HepG2 (cell line): ENCODE measurements around the gene ST6GALNAC4. TPM values are rescaled to one million over a fixed set of nuclear protein-coding genes. Genes with fewer than 3 reads are reported as not detected.
A peak's percentile ranks its signal among the peaks of the same experiment; 100 is the strongest.

ENCODE experiments used
- BORCS8-MEF2B ChIP-seq: sonication (generic); formaldehyde crosslinking; IDR thresholded peaks from 2 replicates; pipeline ENCODE4 v1.8.0; 2022; ENCODE audit warnings: mild to moderate bottlenecking, missing genetic modification reagents
- CAMTA2 ChIP-seq: sonication (generic); formaldehyde crosslinking; IDR thresholded peaks from 2 replicates; pipeline ENCODE4 v1.4.0; 2020; ENCODE audit warnings: mild to moderate bottlenecking, missing genetic modification reagents, borderline replicate concordance
- ETV5 ChIP-seq: IDR thresholded peaks from 2 replicates; pipeline ENCODE4 v1.6.1; 2018; ENCODE audit warnings: missing biosample characterization, missing genetic modification reagents, inconsistent platforms, borderline replicate concordance
- FIP1L1 ChIP-seq: fragments of 200-400 bp; formaldehyde crosslinking; IDR thresholded peaks from 2 replicates; pipeline ENCODE4 v1.6.1; 2018; ENCODE audit warnings: low read depth, mild to moderate bottlenecking, low read length, moderate library complexity, borderline replicate concordance; ENCODE audit not compliant: insufficient read depth
- HDAC2 ChIP-seq: sonication (generic); formaldehyde crosslinking; IDR thresholded peaks from 2 replicates; pipeline ENCODE4 v1.4.0; 2020; ENCODE audit warnings: missing genetic modification reagents
- HOXA5 ChIP-seq: sonication (generic); formaldehyde crosslinking; IDR thresholded peaks from 2 replicates; pipeline ENCODE4 v1.4.0; 2020; ENCODE audit warnings: missing genetic modification reagents
- ISL2 ChIP-seq: sonication (generic); formaldehyde crosslinking; IDR thresholded peaks from 2 replicates; pipeline ENCODE4 v1.5.0; 2020; ENCODE audit warnings: missing genetic modification reagents
- LCORL ChIP-seq, 2 experiments: fragments of 450-650 bp in 1 of 2; sonication (generic) in 1 of 2; formaldehyde crosslinking in 1 of 2; IDR thresholded peaks; 2 replicates each; pipeline versions ENCODE4 v1.5.0 to v1.6.1; 2017 to 2020; ENCODE audit warnings: antibody characterized with exemption in 1 of 2, missing genetic modification reagents in 1 of 2
- MAFG ChIP-seq: sonication (generic); formaldehyde crosslinking; IDR thresholded peaks from 2 replicates; pipeline ENCODE4 v1.5.1; 2020; ENCODE audit warnings: mild to moderate bottlenecking, missing genetic modification reagents
- MXI1 ChIP-seq: IDR thresholded peaks from 3 replicates; pipeline ENCODE4 v1.6.1; 2012; ENCODE audit warnings: low read depth, low read length, inconsistent platforms, borderline replicate concordance
- NFKB2 ChIP-seq: sonication (generic); formaldehyde crosslinking; IDR thresholded peaks from 2 replicates; pipeline ENCODE4 v1.4.0; 2020; ENCODE audit warnings: missing genetic modification reagents, borderline replicate concordance
- NR2F6 ChIP-seq, 2 experiments: IDR thresholded peaks; 2 replicates each; pipeline ENCODE4 v1.6.1; 2016; ENCODE audit warnings: antibody characterized with exemption in 1 of 2, mild to moderate bottlenecking in 1 of 2
- SOX13 ChIP-seq, 3 experiments: fragments of 450-650 bp in 1 of 3; sonication (generic) in 1 of 3; formaldehyde crosslinking in 1 of 3; IDR thresholded peaks in 2 of 3; conservative IDR thresholded peaks in 1 of 3; 2 replicates each; pipeline versions ENCODE4 v1.5.0 to v1.6.1; 2016 to 2020; ENCODE audit warnings: antibody characterized with exemption in 1 of 3, mild to moderate bottlenecking in 1 of 3, missing compliant biosample characterization in 1 of 3, missing genetic modification reagents in 1 of 3, moderate library complexity in 1 of 3
- SP5 ChIP-seq: IDR thresholded peaks from 2 replicates; pipeline ENCODE4 v1.6.1; 2016; ENCODE audit warnings: low read depth, borderline replicate concordance
- TBX3 ChIP-seq: fragments of 450-650 bp; IDR thresholded peaks from 2 replicates; pipeline ENCODE4 v1.6.1; 2017; ENCODE audit warnings: antibody characterized with exemption, mild to moderate bottlenecking, inconsistent platforms, borderline replicate concordance
- TEAD3 ChIP-seq: optimal IDR thresholded peaks from 2 replicates; pipeline ENCODE3; 2016; ENCODE audit warnings: borderline replicate concordance
- ZEB1 ChIP-seq: IDR thresholded peaks from 2 replicates; pipeline ENCODE4 v1.6.1; 2012; ENCODE audit warnings: mild to moderate bottlenecking, low read depth, inconsistent platforms; ENCODE audit not compliant: insufficient replicate concordance
- ZNF205 ChIP-seq: IDR thresholded peaks from 2 replicates; pipeline ENCODE4 v1.6.1; 2018; ENCODE audit warnings: missing biosample characterization, missing genetic modification reagents
- ZNF331 ChIP-seq: sonication (generic); formaldehyde crosslinking; IDR thresholded peaks from 2 replicates; pipeline ENCODE4 v1.4.0; 2020; ENCODE audit warnings: missing genetic modification reagents
- polyA plus RNA-seq, 8 experiments: library from polyadenylated mRNA; depleted of rRNA in 3 of 8; stranded (reverse) in 7 of 8; unstranded in 1 of 8; fragments of >200 nt; fragmentation: Illumina TruSeq in 4 of 8; extraction: Trizol in 4 of 8; gene quantifications; 2 replicates each; pipeline versions ENCODE4 v1.2.1 to v1.2.3, GENCODE V29; 2011 to 2016; ENCODE audit warnings: low read depth in 4 of 8, missing spikeins in 1 of 8, mixed read lengths in 1 of 8; ENCODE audit not compliant: insufficient read depth in 1 of 8
- total RNA-seq, 5 experiments: library from RNA; depleted of rRNA; stranded (reverse); fragments of >200 nt; fragmentation: Illumina TruSeq; extraction: Trizol; gene quantifications; 2 replicates each; pipeline ENCODE4 v1.2.3, GENCODE V29; 2016; ENCODE audit warnings: low read depth in 1 of 5
- TF ChIP-seq, protein P1 (sequence below): IDR thresholded peaks from 2 replicates; pipeline ENCODE4 v1.6.1; 2016; ENCODE audit warnings: missing genetic modification reagents, missing compliant biosample characterization
- TF ChIP-seq, protein P2 (sequence below): sonication (generic); formaldehyde crosslinking; IDR thresholded peaks from 2 replicates; pipeline ENCODE4 v1.8.1; 2023; ENCODE audit warnings: missing genetic modification reagents, mild to moderate bottlenecking, borderline replicate concordance
- TF ChIP-seq, protein P3 (sequence below): sonication (generic); formaldehyde crosslinking; IDR thresholded peaks from 2 replicates; pipeline ENCODE4 v1.4.0; 2020; ENCODE audit warnings: missing genetic modification reagents
- TF ChIP-seq, protein P4 (sequence below): fragments of 450-650 bp; IDR thresholded peaks from 2 replicates; pipeline ENCODE4 v1.6.1; 2016

ST6GALNAC4 gene
- total and polyA plus RNA-seq, 2 of the 13 experiments (the other 11 are each of a cell fraction or from before 2014, with no cell fraction given), result 18.8 to 27.7 TPM

DNA sequence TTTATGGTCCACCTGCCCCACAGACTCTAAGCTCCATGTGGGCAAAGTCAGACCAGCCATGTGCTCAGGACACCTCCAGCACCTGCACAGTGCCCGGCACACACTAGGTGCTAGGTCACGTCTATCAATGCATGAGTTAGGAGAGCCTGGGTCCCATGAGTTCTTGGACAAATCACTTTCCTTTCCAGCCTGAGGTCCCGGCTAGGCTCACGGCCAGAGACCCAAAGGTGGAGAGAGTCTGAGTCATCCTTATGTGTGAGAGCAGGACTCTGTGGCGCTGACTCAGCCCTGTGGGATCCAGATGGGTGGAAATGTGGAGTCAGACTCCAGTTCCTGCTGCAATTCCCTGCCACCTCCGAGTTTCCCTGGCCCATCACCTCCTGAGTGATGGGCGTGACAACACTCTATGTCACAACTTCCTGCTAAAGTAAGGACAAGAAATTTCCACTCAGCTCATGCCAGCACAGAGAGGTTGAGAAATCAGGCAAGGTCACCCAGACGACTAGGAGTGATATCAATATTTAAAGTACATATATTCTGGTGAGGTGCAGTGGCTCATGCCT is 2.5 kb upstream of the ST6GALNAC4 start (continued):
- 0 out of 2 replicates have a peak, but pooled peaks have one; percentile 25 for TF ChIP-seq NFKB2 (CRISPR knock-in tag)
- TF ChIP-seq ISL2, result peak; percentile 41; the same call in 1 of the 2 replicates
- TF ChIP-seq, protein P1, sequence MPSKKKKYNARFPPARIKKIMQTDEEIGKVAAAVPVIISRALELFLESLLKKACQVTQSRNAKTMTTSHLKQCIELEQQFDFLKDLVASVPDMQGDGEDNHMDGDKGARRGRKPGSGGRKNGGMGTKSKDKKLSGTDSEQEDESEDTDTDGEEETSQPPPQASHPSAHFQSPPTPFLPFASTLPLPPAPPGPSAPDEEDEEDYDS, result peak; percentile 31; the same call in 1 of the 2 replicates
- peak; percentile 55 for TF ChIP-seq HDAC2 (CRISPR knock-in tag)
- peak; percentile 85 for TF ChIP-seq MAFG
- TF ChIP-seq ZNF331 (CRISPR knock-in tag), result peak; percentile 24; the same call in 1 of the 2 replicates
- peak; percentile 48; the same call in 1 of the 2 replicates for TF ChIP-seq TBX3
- TF ChIP-seq NR2F6 (IDR thresholded peaks at IDR 0.05), result no peak
- TF ChIP-seq NR2F6 (CRISPR knock-in tag; IDR thresholded peaks at IDR 0.05), result peak; percentile 48; the same call in 1 of the 2 replicates
- peak; percentile 34; the same call in 1 of the 2 replicates for TF ChIP-seq HOXA5 (CRISPR knock-in tag)
- TF ChIP-seq, protein P2, sequence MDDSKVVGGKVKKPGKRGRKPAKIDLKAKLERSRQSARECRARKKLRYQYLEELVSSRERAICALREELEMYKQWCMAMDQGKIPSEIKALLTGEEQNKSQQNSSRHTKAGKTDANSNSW (CRISPR knock-in tag), result 0 out of 2 replicates have a peak, but pooled peaks have one; percentile 7
- no peak for TF ChIP-seq BORCS8-MEF2B (CRISPR knock-in tag)
- peak; percentile 48; the same call in 1 of the 2 replicates for TF ChIP-seq ZNF205 (CRISPR knock-in tag)
- TF ChIP-seq CAMTA2, result no peak
- TF ChIP-seq SP5, result peak; percentile 18; the same call in 1 of the 2 replicates
- peak; percentile 47; the same call in 1 of the 3 replicates for TF ChIP-seq MXI1
- TF ChIP-seq FIP1L1, result no peak
- TF ChIP-seq ZEB1, result no peak
- TF ChIP-seq, protein P3, sequence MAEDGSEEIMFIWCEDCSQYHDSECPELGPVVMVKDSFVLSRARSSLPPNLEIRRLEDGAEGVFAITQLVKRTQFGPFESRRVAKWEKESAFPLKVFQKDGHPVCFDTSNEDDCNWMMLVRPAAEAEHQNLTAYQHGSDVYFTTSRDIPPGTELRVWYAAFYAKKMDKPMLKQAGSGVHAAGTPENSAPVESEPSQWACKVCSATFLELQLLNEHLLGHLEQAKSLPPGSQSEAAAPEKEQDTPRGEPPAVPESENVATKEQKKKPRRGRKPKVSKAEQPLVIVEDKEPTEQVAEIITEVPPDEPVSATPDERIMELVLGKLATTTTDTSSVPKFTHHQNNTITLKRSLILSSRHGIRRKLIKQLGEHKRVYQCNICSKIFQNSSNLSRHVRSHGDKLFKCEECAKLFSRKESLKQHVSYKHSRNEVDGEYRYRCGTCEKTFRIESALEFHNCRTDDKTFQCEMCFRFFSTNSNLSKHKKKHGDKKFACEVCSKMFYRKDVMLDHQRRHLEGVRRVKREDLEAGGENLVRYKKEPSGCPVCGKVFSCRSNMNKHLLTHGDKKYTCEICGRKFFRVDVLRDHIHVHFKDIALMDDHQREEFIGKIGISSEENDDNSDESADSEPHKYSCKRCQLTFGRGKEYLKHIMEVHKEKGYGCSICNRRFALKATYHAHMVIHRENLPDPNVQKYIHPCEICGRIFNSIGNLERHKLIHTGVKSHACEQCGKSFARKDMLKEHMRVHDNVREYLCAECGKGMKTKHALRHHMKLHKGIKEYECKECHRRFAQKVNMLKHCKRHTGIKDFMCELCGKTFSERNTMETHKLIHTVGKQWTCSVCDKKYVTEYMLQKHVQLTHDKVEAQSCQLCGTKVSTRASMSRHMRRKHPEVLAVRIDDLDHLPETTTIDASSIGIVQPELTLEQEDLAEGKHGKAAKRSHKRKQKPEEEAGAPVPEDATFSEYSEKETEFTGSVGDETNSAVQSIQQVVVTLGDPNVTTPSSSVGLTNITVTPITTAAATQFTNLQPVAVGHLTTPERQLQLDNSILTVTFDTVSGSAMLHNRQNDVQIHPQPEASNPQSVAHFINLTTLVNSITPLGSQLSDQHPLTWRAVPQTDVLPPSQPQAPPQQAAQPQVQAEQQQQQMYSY (CRISPR knock-in tag), result peak; percentile 91
- no peak for TF ChIP-seq SOX13 (IDR thresholded peaks at IDR 0.05)
- TF ChIP-seq SOX13 (CRISPR knock-in tag; conservative IDR thresholded peaks at IDR 0.05 in 1 of 2, IDR thresholded peaks at IDR 0.05 in 1 of 2), result 0 out of 4 replicates have a peak, but pooled peaks of 1 of the 2 experiments have one; percentile 54
- TF ChIP-seq TEAD3, result peak; percentile 33
- TF ChIP-seq, protein P4, sequence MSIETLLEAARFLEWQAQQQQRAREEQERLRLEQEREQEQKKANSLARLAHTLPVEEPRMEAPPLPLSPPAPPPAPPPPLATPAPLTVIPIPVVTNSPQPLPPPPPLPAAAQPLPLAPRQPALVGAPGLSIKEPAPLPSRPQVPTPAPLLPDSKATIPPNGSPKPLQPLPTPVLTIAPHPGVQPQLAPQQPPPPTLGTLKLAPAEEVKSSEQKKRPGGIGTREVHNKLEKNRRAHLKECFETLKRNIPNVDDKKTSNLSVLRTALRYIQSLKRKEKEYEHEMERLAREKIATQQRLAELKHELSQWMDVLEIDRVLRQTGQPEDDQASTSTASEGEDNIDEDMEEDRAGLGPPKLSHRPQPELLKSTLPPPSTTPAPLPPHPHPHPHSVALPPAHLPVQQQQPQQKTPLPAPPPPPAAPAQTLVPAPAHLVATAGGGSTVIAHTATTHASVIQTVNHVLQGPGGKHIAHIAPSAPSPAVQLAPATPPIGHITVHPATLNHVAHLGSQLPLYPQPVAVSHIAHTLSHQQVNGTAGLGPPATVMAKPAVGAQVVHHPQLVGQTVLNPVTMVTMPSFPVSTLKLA, result peak; percentile 62; the same call in 1 of the 2 replicates
- peak; percentile 57; the same call in 1 of the 2 replicates for TF ChIP-seq ETV5
- TF ChIP-seq LCORL (IDR thresholded peaks at IDR 0.05), result no peak
- TF ChIP-seq LCORL (CRISPR knock-in tag; IDR thresholded peaks at IDR 0.05), result no peak
